ENCODE measurements around the gene EXOC8.

EXOC8 gene

DNA sequence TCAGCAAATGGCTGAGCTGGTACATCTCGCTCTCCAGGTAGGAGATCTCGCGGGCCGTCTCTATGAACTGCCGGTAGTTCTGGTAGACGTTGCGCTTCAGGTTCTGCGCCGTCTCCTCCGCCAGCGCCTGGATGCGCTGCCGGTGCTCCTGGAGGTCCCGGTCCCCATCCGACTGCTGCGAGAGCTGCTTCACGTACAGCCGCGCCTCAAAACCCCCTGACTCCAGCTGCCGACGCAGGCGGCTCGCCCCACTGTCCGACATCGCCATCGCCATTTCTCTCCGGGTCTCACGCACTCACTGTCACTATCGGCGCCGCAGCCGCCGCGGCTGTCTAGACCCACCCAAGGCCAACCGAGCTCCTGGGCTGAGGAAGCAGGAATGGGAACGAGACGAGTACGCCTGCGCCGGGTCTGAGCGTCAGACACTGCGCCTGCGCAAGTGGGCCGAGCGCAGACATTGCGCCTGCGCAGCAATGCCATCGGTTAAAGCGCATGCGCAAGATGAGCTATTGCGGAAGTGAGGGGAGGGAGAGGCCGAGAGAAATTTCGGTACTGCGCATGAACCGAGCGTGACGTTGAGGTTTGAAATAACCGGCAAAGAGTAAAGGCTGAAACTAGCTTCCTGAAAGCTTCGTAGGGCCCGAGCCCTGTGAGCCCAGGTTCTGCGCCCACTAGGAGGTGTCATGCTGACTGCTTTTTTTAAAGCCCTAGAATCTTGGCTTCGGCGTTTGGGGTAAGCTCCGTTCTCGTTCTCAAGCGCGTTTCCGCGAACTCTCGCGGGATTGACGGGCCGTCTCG is at the start of gene EXOC8:
TSS of gene EXOC8 (minus strand) at position 381 of the 798 bp plus-strand sequence. CDS start at position 274, 107 bp downstream.
- peak; percentile 99 for DNase-seq

GRCh38 chr1:231386466-231386865 is 48.8 kb upstream of the EXOC8 start:
- DNase-seq, result no peak

DNA sequence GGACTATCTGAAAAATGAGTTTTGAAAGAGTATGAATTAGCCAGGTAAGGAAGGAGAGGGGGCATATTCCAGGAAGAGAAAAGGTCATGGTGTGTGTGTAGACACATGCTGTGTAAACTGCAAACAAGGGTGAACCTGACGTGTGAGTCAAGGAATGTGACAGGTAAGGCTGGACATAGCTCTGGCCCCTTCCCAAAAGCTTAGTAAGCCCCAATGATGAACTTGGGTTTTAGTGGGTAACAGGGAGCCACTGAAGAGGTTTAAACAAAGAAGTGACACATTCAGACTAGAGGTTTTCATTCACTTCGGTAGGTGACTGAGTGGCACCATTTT is 47.7 kb upstream of the EXOC8 start:
- no peak for DNase-seq

DNA sequence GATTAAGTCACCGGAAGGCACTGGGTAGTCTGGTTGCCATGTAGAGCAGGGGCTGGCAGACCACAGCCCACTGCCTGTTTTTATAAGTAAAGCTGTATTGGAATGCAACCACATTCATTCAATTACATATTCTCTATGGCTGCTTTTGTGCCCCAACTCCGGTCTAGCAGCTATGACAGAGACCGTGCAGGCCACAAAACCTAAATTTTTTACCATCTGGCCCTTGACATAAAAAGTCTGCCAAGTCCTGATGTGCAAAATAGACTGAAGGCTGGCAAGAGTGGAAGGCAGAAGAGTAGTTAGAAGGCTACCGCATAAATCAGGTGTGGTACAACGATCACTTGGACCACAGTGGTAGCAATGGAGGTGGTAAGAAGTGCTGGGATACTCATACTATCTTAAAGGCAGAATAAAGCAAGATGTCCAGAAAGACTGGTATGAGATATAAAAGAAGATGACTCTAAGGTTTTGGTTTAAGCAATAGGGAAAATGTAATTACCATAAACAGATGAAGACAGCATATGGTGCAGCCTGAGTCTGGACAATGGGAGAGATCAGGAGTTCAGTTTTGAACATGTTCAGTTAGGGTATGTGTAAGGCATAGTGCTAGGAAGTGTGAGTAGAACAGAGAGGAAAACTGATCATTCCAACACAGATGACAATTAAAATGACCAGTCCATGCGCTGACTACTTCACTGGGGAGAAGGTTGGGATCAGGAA is 47.2 kb upstream of the EXOC8 start:
- DNase-seq, result no peak

- DNase-seq, result no peak
Observed at GRCh38 chr1:231383159-231383860, 45.7 kb upstream of the EXOC8 start.

DNA sequence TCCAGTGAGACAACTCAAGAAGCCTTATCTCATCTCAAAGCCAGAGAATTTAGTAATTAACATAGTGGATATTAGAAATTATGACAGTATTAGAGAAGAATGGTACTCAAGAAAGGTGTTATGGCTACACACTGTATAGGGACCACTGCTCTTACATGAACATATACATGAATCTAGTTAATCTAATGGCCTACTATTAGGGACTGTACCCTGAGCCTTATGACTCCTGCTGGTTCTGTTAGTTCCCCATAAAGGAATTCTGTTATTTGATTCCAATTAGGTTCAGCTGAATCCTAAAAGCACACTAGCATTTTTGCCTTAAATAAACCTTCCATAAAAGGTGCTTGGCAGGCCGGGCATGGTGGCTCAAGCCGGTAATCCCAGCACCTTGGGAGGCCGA is 44.8 kb upstream of the EXOC8 start:
- no peak for DNase-seq

- DNase-seq, result no peak
Observed at GRCh38 chr1:231381729-231382128, 44.1 kb upstream of the EXOC8 start.

GRCh38 chr1:231376875-231377549 is 39.4 kb upstream of the EXOC8 start:
- no peak for DNase-seq

- DNase-seq, result no peak
Observed at GRCh38 chr1:231376101-231376500, 38.4 kb upstream of the EXOC8 start.

DNA sequence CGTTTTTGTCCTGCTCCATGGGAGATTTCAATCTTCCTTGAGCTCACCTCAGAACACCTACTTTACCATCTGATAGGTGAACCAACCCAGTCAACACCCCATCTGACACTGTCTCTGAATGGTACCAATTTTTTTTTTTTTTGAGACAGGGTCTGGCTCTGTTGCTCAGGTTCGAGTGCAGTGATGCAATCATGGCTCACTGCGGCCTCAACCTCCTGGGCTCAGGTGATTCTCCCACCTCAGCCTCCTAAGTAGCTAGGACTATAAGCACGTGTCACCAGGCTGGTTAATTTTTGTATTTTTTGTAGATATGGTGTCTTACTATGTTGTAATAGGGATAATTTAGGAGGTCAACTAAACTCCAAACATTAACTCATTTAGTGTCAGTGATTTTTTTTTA is 36.7 kb upstream of the EXOC8 start:
- DNase-seq, result no peak

GRCh38 chr1:231372501-231372900 is 34.8 kb upstream of the EXOC8 start:
- DNase-seq, result no peak

DNA sequence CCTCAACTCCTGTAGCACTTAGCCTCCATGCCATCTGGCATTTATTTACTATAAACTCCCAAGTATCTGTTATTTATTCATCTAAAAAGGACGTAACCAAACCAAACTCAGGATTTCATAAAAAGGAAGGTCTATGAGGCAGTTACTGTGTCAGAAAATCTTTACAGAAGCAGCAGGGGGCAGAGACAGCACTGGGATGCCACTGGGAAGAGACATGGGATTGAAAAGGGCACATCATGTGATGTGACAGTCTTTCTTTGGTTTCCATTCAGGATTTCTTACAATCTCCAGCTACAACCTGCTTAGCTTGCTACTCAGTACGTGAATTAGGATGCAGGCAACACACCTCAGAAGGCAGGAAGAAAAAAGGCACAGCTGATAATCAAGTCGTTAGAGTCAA is 31.6 kb upstream of the EXOC8 start:
- DNase-seq, result no peak

DNA sequence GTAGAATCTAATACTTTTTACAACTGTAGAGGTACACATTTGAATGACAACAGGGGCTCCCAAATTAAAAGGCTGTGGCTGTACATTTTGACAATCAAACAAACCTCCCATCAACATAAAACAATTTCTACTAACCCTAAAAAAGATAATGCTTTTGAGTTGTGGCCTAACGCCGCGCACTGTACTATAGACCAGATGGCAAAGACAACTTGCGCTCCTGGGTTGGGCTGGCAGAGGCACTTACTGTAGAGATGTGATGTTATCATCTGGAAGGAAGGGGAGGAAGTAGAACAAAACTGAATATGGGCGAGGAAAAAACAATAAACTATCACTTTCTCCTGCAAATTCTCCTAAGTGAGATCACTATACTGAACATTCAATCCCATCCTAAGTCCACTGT is 26.5 kb upstream of the EXOC8 start:
- DNase-seq, result no peak

- DNase-seq, result no peak
Observed at GRCh38 chr1:231363624-231364023, 26.0 kb upstream of the EXOC8 start.

DNA sequence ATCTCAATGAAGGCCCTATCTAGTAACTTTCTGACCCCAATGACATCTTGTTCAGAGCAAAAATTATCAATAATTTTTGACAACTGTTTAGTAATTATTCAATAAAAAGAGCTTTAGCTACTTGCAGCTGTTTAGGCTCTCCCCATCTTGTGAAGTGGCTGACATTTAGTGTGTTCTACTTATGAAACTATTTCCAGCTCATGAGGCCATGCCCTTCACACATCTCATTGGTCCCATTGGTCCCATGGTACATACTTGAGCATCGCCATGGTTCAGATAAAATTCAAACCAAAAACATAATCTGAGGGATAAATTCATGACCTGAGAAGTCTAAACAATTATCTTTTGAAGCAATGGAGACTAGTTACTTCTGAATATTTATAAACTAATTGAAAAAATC is 24.7 kb upstream of the EXOC8 start:
- no peak for DNase-seq

- no peak for DNase-seq
Observed at GRCh38 chr1:231359113-231359512, 21.5 kb upstream of the EXOC8 start.

- peak; percentile 58 for DNase-seq
Observed at GRCh38 chr1:231357831-231358354, 20.2 kb upstream of the EXOC8 start.

DNA sequence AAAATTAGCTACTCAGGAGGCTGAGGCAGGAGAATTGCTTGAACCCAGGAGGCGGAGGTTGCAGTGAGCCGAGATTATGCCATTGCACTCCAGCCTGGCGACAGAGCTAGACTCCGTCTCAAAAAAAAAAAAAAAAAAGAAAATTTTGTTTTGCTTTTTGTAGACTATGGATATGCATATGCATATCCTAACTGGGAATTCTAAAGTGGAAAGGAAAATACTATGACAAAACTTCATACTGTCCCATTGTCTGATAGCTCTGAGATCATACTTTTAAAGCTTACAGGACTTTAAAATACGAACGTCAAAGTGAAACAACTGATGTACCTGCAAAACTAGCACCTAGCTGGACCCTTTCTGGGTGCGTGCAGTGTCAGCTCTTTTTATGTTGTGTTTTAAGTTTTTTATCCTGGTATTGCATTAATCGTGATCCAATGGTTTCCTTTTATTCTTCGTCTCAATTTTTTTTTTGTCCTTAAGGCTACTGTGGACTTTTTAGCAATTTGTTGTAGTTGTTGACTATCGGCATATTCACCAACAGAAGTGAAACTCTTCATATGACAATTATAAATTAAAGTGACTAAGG is 19.6 kb upstream of the EXOC8 start:
- DNase-seq, result no peak

DNA sequence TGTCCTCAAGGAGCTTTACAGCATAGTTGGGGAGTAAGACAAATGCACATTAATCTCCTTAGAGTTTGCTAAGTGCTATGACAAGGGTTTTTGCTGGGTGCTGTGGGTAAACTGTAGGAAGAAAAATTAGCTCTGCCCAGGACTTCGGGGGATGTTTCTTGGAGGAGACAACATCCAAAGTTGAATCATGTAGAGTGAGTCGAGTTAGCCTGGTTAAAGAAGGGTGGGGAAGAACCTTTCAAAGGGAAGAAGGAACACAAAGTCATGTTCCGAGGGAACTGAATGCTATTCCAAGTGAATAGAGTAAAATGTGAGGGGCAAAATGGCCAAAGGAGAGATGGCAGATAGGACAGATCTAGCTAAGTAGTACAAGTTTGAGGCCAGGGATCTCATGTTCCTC is 17.5 kb upstream of the EXOC8 start:
- DNase-seq, result no peak

DNA sequence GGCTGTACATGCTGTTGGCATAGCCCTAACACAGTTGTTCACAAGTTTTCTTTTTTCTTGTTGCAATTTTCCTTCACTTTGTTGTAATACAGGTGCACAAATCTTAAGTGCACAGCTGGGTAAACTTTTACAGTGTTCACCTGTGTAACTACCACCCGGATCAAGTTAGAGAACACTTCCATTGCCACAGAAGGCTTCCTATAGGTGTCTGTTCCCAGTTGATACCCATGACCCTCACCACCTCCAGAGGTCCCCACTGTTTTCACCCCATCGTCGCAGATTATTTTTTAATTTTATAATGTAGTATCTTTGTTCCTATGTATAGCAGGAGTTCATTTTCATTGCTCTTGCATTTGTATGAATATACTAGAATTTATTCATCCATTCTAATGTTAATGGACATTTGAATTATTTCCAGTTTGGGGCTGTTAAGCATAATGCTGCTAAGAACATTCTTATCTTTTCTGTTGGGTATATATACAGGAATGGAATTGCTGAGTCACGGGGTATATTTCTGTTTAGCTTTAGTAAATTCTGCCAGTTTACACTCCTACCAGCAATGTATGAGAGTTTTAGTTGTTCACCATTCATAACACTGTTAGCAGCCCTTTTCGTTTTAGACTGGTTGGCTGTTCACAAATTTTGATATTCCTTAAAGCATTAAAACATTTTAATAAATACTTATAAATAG is 16.8 kb upstream of the EXOC8 start:
- no peak for DNase-seq

DNA sequence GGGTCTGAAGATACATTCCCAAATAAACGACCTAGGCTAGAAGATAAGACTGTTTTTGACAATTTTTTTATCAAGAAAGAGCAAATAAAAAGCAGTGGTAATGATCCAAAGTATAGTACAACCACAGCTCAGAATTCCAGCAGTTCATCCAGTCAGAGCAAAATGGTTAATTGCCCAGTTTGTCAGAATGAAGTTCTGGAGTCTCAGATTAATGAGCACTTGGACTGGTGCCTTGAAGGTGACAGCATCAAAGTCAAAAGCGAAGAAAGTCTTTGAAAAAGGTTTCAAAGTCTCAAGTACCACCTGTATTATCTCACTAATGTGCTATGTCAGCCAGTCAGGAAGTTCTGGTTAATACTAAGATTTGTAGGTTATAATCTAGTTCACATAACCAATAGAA is 15.4 kb upstream of the EXOC8 start:
- DNase-seq, result no peak

DNA sequence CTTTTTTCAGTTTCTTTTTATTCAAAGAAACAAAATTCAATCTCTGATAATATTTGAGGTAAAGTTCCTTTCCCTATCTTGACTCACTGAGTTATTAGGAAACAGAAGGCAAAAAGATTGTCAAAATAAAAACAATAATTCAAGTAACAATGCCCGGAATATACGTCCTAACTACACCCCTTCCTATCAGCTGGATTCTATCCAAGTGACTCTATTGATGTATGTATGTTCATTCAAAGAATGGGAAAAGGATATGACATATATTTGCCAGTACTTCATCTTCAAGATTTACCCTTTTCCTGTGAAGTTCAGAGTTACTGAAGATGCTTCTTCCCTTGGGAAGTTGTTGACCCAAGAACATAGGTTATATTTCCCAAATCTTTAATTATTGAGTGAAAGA is 14.2 kb upstream of the EXOC8 start:
- DNase-seq, result no peak

All from DMS153 (cell line).